ENCODE data around the gene ERN2.

The ERN2 gene

GRCh38 chr16:23689442-23690187, 23.4 kb downstream of the ERN2 start:
- peaks cover 50 to 79% of the 10 kb centered on the region in 2 donors for H3K36me3 ChIP-seq (replicated peaks in 1 of 2; ENCODE audit: control insufficient read depth in 2 of 2, insufficient read depth in 2 of 2, low read length in 2 of 2)

DNA sequence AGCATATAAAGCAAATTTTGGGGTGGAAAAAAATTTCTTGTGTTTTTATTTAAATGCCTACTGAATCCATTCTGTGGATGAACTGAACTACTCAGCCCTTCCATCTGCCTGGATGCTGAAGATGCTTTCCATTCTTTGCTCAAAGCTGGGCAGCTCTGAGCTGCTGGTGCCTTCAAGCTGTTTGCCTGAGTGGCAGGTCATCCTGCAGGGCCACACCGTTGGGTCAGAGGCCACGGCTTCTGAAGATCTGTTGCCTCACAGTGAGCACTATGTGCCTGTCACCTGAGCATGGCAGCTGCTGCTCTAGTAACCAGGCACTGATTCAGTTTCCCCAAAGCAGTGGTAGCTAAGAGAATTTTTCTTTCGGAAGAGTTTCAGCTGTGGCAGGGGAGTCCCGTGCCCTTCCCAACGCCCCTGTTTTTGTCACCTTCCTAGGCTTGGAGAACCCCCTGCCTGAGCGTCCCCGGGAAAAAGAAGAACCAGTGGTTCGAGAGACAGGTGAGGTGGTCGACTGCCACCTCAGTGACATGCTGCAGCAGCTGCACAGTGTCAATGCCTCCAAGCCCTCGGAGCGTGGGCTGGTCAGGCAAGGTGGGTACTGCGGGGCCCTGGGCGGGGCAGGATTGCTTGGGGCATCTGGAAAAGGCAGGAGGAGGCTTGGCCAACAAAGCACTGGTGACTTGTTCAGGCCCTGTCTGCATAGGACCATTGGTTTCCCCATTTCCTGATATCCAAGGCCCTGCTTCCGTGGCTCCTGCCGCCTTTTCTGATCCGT, 25.8 kb downstream of the ERN2 start:
- no peaks in the 10 kb centered on the region for H3K4me1 ChIP-seq (ENCODE audit: control insufficient read depth in 2 of 2, insufficient read depth in 1 of 2, low read depth in 1 of 2, low read length in 2 of 2)

More at GRCh38 chr16:23689442-23690187, 23.4 kb downstream of the ERN2 start:
- no peak overlapping the region for H4K8ac ChIP-seq (ENCODE audit: low read depth, low read length)
- no CpG with 5 or more reads among the region's 36 CpGs for WGBS, 2 donors (ENCODE audit: extremely low coverage in 2 of 2, insufficient read length in 2 of 2, insufficient replicate concordance in 1 of 2)
- H2BK5ac ChIP-seq (ENCODE audit: low read length) = peak overlapping the region; percentile 39
- H2BK12ac ChIP-seq (ENCODE audit: low read length) = peak overlapping the region; percentile 41
- H2AK5ac ChIP-seq (ENCODE audit: low read depth, low read length) = no peak overlapping the region
- no peak overlapping the region for H3K14ac ChIP-seq (ENCODE audit: low read length)
- H3K4me3 ChIP-seq (ENCODE audit: low read length in 2 of 2) = no peak overlapping the region
- H2BK120ac ChIP-seq (ENCODE audit: low read depth, low read length) = no peak overlapping the region
- no peaks in the 10 kb centered on the region for H3K27me3 ChIP-seq (ENCODE audit: control insufficient read depth in 3 of 3, insufficient read depth in 3 of 3, low read depth in 1 of 3, low read length in 3 of 3)
- H3K9ac ChIP-seq (ENCODE audit: low read depth, low read length, poor library complexity) = no peak overlapping the region
- no peak for DNase-seq (ENCODE audit: low spot score)
- H3K27ac ChIP-seq (replicated peaks; ENCODE audit: low read length) = no peak overlapping the region
- no peak overlapping the region for H3K23ac ChIP-seq (ENCODE audit: low read depth, low read length, poor library complexity)
- peaks cover 0 to 8% of the 10 kb centered on the region in 2 donors for H3K4me1 ChIP-seq (ENCODE audit: control insufficient read depth in 2 of 2, insufficient read depth in 1 of 2, low read depth in 1 of 2, low read length in 2 of 2)
- H3K18ac ChIP-seq (ENCODE audit: low read length) = no peak overlapping the region
- H3K4me2 ChIP-seq (ENCODE audit: insufficient read depth, low read length, poor library complexity, severe bottlenecking) = no peak overlapping the region
- H3K79me1 ChIP-seq (ENCODE audit: low read depth, low read length) = peaks cover 8% of the 10 kb centered on the region
- H4K91ac ChIP-seq (ENCODE audit: low read depth, low read length, poor library complexity) = no peak overlapping the region
- no peak overlapping the region for H2AFZ ChIP-seq (ENCODE audit: low read length)
- H3K9me3 ChIP-seq (replicated peaks in 1 of 2; ENCODE audit: control insufficient read depth in 2 of 2, insufficient read depth in 1 of 2, low read depth in 1 of 2, low read length in 2 of 2) = no peaks in the 10 kb centered on the region
- no peak overlapping the region for H2BK15ac ChIP-seq (ENCODE audit: low read length)
- no peak overlapping the region for H3K4ac ChIP-seq (ENCODE audit: low read length)

DNA sequence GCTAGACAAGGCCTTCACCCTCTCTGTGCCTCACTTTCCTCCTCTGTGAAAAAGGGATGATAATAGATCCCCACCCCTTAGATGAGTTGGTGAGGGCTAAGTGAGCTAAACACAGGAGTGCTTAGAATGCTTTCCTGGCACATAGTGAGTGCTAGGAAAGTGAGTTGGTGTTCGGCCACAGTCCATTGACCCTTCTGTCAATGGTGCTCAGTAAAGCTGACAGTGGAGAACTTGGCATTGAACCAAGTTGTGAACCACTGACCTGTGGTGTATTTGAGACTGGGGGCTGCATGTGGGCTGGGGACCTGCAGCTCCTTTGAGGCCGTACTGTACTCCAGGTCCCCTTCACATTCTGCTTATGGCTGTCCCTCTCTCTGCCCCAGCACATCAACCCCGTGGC, 29.5 kb downstream of the ERN2 start:
- no peak overlapping the region for H2BK15ac ChIP-seq (ENCODE audit: low read length)
- no peak overlapping the region for H4K91ac ChIP-seq (ENCODE audit: low read depth, low read length, poor library complexity)
- no peak overlapping the region for H3K23ac ChIP-seq (ENCODE audit: low read depth, low read length, poor library complexity)
- no peak overlapping the region for H2BK5ac ChIP-seq (ENCODE audit: low read length)
- H3K14ac ChIP-seq (ENCODE audit: low read length) = no peak overlapping the region
- no peaks in the 10 kb centered on the region for H3K27me3 ChIP-seq (ENCODE audit: control insufficient read depth in 3 of 3, insufficient read depth in 3 of 3, low read depth in 1 of 3, low read length in 3 of 3)
- H2BK12ac ChIP-seq (ENCODE audit: low read length) = no peak overlapping the region
- no peak overlapping the region for H3K4me2 ChIP-seq (ENCODE audit: insufficient read depth, low read length, poor library complexity, severe bottlenecking)
- no peak overlapping the region for H4K8ac ChIP-seq (ENCODE audit: low read depth, low read length)
- H3K4me3 ChIP-seq (ENCODE audit: low read length in 2 of 2) = no peak overlapping the region
- no peaks in the 10 kb centered on the region for H3K9me3 ChIP-seq (replicated peaks in 1 of 2; ENCODE audit: control insufficient read depth in 2 of 2, insufficient read depth in 1 of 2, low read depth in 1 of 2, low read length in 2 of 2)
- H3K9ac ChIP-seq (ENCODE audit: low read depth, low read length, poor library complexity) = no peak overlapping the region
- no peak overlapping the region for H2BK120ac ChIP-seq (ENCODE audit: low read depth, low read length)
- H3K4ac ChIP-seq (ENCODE audit: low read length) = no peak overlapping the region
- H3K36me3 ChIP-seq (replicated peaks in 1 of 2; ENCODE audit: control insufficient read depth in 2 of 2, insufficient read depth in 2 of 2, low read length in 2 of 2) = peaks cover 52 to 88% of the 10 kb centered on the region in 2 donors
- no peak overlapping the region for H2AK5ac ChIP-seq (ENCODE audit: low read depth, low read length)
- H3K18ac ChIP-seq (ENCODE audit: low read length) = no peak overlapping the region
- peaks cover 10 to 14% of the 10 kb centered on the region in 2 donors for H3K4me1 ChIP-seq (ENCODE audit: control insufficient read depth in 2 of 2, insufficient read depth in 1 of 2, low read depth in 1 of 2, low read length in 2 of 2)
- WGBS, 2 donors (ENCODE audit: extremely low coverage in 2 of 2, insufficient read length in 2 of 2, insufficient replicate concordance in 1 of 2) = no CpG with 5 or more reads among the region's 3 CpGs
- DNase-seq (ENCODE audit: low spot score) = no peak
- no peak overlapping the region for H3K27ac ChIP-seq (replicated peaks; ENCODE audit: low read length)
- H2AFZ ChIP-seq (ENCODE audit: low read length) = no peak overlapping the region
- H3K79me1 ChIP-seq (ENCODE audit: low read depth, low read length) = peaks cover 13% of the 10 kb centered on the region

More for the DNA sequence above, 25.8 kb downstream of the ERN2 start:
- Histone ChIP-seq H3K4me3 (ENCODE audit: low read length in 2 of 2) (no peak overlapping the region), H4K91ac (ENCODE audit: low read depth, low read length, poor library complexity) (no peak overlapping the region), H2BK5ac (ENCODE audit: low read length) (no peak overlapping the region), H2BK15ac (ENCODE audit: low read length) (no peak overlapping the region), H3K14ac (ENCODE audit: low read length) (no peak overlapping the region), H3K36me3 (replicated peaks in 1 of 2; ENCODE audit: control insufficient read depth in 2 of 2, insufficient read depth in 2 of 2, low read length in 2 of 2) (peaks cover 59 to 99% of the 10 kb centered on the region in 2 donors), H3K27me3 (ENCODE audit: control insufficient read depth in 3 of 3, insufficient read depth in 3 of 3, low read depth in 1 of 3, low read length in 3 of 3) (no peaks in the 10 kb centered on the region), H3K18ac (ENCODE audit: low read length) (no peak overlapping the region), H3K4me2 (ENCODE audit: insufficient read depth, low read length, poor library complexity, severe bottlenecking) (no peak overlapping the region), H2BK120ac (ENCODE audit: low read depth, low read length) (no peak overlapping the region), H2AFZ (ENCODE audit: low read length) (no peak overlapping the region), H3K9ac (ENCODE audit: low read depth, low read length, poor library complexity) (no peak overlapping the region), H3K79me1 (ENCODE audit: low read depth, low read length) (peaks cover 8% of the 10 kb centered on the region), H4K8ac (ENCODE audit: low read depth, low read length) (no peak overlapping the region), H3K4ac (ENCODE audit: low read length) (no peak overlapping the region), H3K23ac (ENCODE audit: low read depth, low read length, poor library complexity) (peak overlapping the region; percentile 9), H2AK5ac (ENCODE audit: low read depth, low read length) (no peak overlapping the region), H3K27ac (replicated peaks; ENCODE audit: low read length) (no peak overlapping the region), H2BK12ac (ENCODE audit: low read length) (no peak overlapping the region), H3K9me3 (replicated peaks in 1 of 2; ENCODE audit: control insufficient read depth in 2 of 2, insufficient read depth in 1 of 2, low read depth in 1 of 2, low read length in 2 of 2) (no peaks in the 10 kb centered on the region)
- DNase-seq (ENCODE audit: low spot score) = no peak
- no CpG with 5 or more reads among the region's 16 CpGs for WGBS, 2 donors (ENCODE audit: extremely low coverage in 2 of 2, insufficient read length in 2 of 2, insufficient replicate concordance in 1 of 2)

DNA sequence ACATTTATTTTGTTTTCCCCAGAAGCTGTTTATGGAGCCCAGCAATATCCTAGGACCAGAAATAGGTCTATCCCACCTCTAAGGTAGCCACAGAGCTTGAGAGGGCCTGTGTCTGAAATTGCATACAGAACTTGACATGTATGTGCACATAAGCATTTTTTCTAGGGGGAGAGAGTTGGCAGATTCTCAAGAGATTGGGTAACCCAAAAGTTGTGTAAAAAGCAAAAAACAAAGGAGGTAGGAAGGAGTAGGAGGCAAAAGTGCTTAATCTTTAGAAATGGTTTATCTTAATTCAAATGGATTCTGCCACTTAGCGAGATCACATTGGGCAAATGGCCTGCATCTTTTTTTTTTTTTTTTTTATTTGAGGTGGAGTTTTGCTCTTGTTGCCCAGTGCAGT, 30.8 kb downstream of the ERN2 start:
- DNase-seq (ENCODE audit: low spot score) = no peak
- Histone ChIP-seq H3K79me1 (ENCODE audit: low read depth, low read length) (peaks cover 10% of the 10 kb centered on the region), H3K9me3 (replicated peaks in 1 of 2; ENCODE audit: control insufficient read depth in 2 of 2, insufficient read depth in 1 of 2, low read depth in 1 of 2, low read length in 2 of 2) (no peaks in the 10 kb centered on the region), H3K9ac (ENCODE audit: low read depth, low read length, poor library complexity) (no peak overlapping the region), H3K27me3 (ENCODE audit: control insufficient read depth in 3 of 3, insufficient read depth in 3 of 3, low read depth in 1 of 3, low read length in 3 of 3) (no peaks in the 10 kb centered on the region), H2BK12ac (ENCODE audit: low read length) (no peak overlapping the region), H4K8ac (ENCODE audit: low read depth, low read length) (no peak overlapping the region), H3K4me1 (ENCODE audit: control insufficient read depth in 2 of 2, insufficient read depth in 1 of 2, low read depth in 1 of 2, low read length in 2 of 2) (peaks cover 14% of the 10 kb centered on the region in 2 donors), H3K4ac (ENCODE audit: low read length) (no peak overlapping the region), H3K18ac (ENCODE audit: low read length) (no peak overlapping the region), H3K14ac (ENCODE audit: low read length) (no peak overlapping the region), H3K4me3 (ENCODE audit: low read length in 2 of 2) (no peak overlapping the region), H4K91ac (ENCODE audit: low read depth, low read length, poor library complexity) (no peak overlapping the region), H2BK5ac (ENCODE audit: low read length) (no peak overlapping the region), H3K4me2 (ENCODE audit: insufficient read depth, low read length, poor library complexity, severe bottlenecking) (no peak overlapping the region), H3K36me3 (replicated peaks in 1 of 2; ENCODE audit: control insufficient read depth in 2 of 2, insufficient read depth in 2 of 2, low read length in 2 of 2) (peaks cover 39 to 78% of the 10 kb centered on the region in 2 donors), H2BK120ac (ENCODE audit: low read depth, low read length) (no peak overlapping the region), H3K23ac (ENCODE audit: low read depth, low read length, poor library complexity) (no peak overlapping the region), H3K27ac (replicated peaks; ENCODE audit: low read length) (no peak overlapping the region), H2AFZ (ENCODE audit: low read length) (no peak overlapping the region), H2BK15ac (ENCODE audit: low read length) (no peak overlapping the region), H2AK5ac (ENCODE audit: low read depth, low read length) (no peak overlapping the region)
- no CpG with 5 or more reads among the region's 1 CpG for WGBS, 2 donors (ENCODE audit: extremely low coverage in 2 of 2, insufficient read length in 2 of 2, insufficient replicate concordance in 1 of 2)

Data from neuronal stem cell (in vitro differentiated cells).